GM12892 (cell line): ENCODE measurements around the gene FKBP11.

ENCODE experiments used
- POLR2A ChIP-seq: IDR thresholded peaks from 2 replicates; pipeline ENCODE4 v1.6.1; 2011; ENCODE audit warnings: low read depth, low read length, control low read depth
- POLR2AphosphoS5 ChIP-seq: IDR thresholded peaks from 2 replicates; pipeline ENCODE4 v1.6.1; 2011; ENCODE audit warnings: low read depth, low read length, control low read depth
- TAF1 ChIP-seq: IDR thresholded peaks from 2 replicates; pipeline ENCODE4 v1.6.1; 2011; ENCODE audit warnings: low read depth, mild to moderate bottlenecking, control low read depth, low read length, borderline replicate concordance

DNA sequence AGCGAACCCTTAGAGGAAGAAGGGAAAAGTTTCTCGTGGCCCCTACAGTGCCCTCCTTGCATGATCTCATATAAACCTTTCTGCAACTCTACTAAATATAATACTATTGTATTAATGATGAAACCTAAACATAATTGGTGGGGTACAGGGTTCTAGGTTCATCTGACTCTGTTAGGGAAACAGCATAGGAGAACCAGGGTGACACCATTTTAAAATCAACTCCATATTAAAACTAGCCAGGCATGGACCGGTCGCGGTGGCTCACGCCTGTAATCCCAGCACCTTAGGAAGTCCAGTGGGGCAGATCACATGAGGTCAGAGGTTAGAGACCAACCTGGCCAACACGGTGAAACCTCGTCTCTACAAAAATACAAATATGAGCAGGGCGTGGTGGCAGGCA, 44.6 kb downstream of the FKBP11 start:
- TF ChIP-seq POLR2A (no peak), POLR2AphosphoS5 (no peak), TAF1 (no peak)
